Iris pigment epithelial cell (primary cell): Measurements from ENCODE around the gene ZNF223.

ENCODE experiments used
- DNase-seq: peaks from one replicate; pipeline ENCODE4 v3.0.0-alpha.2; 2011; ENCODE audit warnings: low read depth

ZNF223 gene

GRCh38 chr19:44051650-44052402 lies at the start of gene ZNF223:
ZNF223 (plus strand) TSS chr19:44052036; CDS start chr19:44055177, 3,141 bp downstream.
- peak; percentile 90 for DNase-seq

- peak; percentile 24 for DNase-seq
Measured at GRCh38 chr19:44002212-44002565, 49.6 kb upstream of the ZNF223 start.

GRCh38 chr19:44002566-44003460 lies 49.0 kb upstream of the ZNF223 start, which contains the start of gene ZNF230:
ZNF230 (plus strand) TSS chr19:44002957; CDS start chr19:44007079, 4,122 bp downstream.
- DNase-seq: peak; percentile 98

DNA sequence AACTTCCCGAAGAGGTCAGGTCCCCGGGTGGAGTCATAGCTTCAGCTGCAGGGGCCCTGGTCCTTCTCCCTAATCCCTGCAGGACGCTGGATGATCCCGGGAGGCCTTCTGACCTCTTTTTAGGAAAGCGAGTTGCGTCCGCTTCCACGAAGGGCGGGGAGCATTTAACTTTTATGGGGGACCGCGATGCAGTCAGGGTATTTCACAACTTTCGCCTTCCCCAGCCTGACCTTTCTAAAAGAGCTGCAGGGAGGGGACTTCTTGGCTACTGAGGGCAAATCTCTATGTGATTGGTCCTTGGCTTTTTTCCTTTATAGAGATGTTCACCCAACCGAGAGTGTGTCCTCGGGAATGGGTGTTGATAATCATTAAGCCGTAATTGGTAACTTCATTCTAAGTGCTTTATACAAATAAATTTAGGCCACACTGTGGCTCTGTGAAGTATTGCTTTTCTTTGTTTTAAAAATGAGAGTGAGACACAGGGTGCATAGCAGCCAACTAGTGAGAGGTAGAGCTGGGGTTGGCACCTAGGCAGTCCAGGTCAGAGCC lies 48.3 kb upstream of the ZNF223 start:
- peak; percentile 22 for DNase-seq

GRCh38 chr19:44005973-44006372 lies 45.9 kb upstream of the ZNF223 start:
- DNase-seq: peak; percentile 75

DNA sequence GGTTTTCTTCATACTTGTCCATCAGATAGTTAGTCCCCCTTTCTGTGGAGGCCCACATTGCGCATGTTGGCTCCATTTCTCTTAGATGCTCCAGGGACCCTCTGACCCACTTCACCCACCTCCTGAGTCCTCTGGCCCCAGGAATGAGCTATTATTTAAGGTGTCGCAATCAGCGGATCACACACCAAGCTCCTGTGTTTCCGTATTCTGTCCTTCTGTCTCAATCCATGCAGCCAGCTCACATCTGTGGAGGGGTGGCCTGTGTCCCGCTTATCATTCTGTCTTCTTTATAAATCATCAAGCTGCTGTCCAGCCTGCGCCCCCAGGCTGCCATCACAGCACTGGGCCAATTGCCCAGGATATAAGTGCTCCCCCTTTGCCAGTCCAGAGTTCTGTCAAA lies 44.4 kb upstream of the ZNF223 start:
- DNase-seq: no peak

- no peak for DNase-seq
Measured at GRCh38 chr19:44010468-44010867, 41.4 kb upstream of the ZNF223 start.

- DNase-seq: no peak
Measured at GRCh38 chr19:44019498-44019897, 32.3 kb upstream of the ZNF223 start.

DNA sequence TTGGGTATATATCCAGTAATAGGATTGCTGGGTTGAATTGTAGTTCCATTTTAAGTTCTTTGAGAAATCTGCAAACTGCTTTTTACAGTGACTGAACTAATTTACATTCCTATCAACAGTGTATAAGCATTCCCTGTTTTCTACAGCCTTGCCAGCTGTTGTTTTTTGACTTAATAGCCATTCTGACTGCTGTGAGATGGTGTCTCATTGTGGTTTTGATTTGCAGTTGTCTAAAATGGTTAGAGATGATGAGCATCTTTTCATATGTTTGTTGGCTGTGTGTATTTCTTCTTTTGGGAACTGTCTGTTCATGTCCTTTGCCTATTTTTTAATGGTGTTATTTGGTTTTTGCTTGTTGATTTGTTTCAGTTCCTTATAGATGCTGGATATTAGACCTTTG lies 30.6 kb upstream of the ZNF223 start:
- DNase-seq: no peak

DNA sequence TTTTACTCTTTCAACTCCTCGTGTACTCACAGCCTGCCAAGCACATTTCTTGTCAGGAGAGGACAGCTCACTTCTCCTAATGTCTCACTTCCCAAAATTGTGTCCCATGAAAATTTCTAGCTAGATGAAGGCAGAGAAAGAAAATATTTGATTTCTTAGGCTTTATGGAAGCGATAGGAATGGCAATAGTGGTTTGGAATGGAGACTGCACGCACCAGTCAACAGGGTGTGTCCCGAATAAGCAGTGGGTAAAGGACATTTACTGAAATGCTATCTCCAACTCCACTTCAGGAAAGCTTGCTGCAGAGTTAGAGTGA lies 27.0 kb upstream of the ZNF223 start:
- no peak for DNase-seq

DNA sequence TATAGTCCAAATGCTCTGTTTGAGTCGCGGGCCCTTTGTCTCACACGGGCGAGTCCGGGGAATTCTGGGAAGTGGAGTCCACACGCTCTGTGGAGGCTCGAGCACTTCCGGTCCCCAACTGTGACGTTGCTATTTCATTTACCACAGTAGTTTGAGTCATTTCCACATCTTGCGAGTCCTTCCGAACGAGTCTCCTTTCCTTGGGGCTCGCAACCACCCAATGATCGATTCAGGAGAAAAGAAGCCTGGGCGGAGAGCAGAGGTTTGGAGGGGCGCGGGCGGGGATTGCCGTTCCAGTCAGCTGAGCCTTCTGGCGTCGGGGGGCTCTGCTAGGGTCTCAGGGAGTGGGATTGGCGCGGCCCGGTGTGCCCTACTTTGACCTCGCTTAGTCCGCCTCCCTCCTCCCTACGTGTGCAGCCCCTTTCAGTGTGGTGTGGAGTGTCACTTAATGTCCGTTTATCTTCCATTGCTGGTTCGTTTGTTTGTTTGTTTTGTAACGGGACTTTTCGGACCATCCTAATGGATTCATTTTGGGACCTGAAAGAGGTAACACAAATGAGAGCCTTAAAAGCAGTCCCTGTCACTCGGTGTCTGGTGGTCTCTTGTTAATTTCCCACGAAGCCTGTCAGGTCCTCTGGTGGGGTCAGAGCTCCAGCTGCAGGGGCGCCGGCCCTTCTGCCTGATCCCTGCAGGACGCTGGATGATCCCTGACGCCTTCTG lies 26.5 kb upstream of the ZNF223 start, which contains the start of gene ZNF222:
Gene ZNF222 (plus strand): TSS at position 163 of the 720 bp plus-strand sequence. CDS start 58 bp downstream, at position 221.
- DNase-seq: peak; percentile 93

- DNase-seq: no peak
Measured at GRCh38 chr19:44026622-44027021, 25.2 kb upstream of the ZNF223 start.

GRCh38 chr19:44032001-44032610 lies 19.7 kb upstream of the ZNF223 start:
- no peak for DNase-seq

- no peak for DNase-seq
Measured at GRCh38 chr19:44042147-44042546, 9.7 kb upstream of the ZNF223 start.

DNA sequence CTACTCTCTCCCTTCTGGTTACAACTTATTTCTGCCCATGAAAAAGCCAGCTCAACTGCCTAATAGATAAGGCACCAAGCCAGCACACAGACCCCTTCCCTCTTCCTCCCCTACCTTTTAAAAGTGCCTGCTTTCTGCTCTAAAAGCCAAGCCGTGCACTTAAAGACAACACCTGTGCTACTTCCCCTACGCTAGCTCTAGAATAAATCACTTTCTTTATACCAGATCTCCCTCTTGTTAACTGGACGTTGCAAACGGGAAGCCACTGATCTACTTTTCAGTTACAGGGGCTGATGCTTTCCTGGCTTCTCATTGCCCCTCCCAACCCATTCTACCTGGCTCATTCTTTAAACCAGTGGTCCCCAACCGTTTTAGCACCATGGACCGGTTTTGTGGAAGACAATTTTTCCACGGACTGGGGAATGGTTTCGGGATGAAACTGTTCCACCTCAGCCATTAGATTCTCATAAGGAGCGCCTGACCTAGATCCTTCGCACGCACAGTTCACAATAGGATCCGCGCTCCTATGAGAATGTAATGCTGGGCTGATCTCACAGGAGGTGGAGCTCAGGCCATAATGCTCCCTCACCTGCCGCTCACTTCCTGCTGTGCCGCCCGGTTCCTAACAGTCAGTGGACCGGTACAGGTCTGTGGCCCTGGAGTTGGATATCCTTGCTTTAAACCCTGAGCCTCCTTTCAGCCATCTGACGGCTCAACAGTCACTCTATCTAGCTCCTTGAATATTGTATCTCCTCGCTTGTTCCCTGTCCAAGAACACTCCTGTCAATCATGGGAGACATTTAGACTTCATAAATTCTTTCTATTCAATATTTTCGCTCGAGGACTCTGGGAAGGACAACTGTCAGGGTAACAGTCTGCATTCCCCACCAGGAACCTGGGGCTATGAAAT lies 841 bp upstream of the ZNF223 start:
- DNase-seq: peak; percentile 1

DNA sequence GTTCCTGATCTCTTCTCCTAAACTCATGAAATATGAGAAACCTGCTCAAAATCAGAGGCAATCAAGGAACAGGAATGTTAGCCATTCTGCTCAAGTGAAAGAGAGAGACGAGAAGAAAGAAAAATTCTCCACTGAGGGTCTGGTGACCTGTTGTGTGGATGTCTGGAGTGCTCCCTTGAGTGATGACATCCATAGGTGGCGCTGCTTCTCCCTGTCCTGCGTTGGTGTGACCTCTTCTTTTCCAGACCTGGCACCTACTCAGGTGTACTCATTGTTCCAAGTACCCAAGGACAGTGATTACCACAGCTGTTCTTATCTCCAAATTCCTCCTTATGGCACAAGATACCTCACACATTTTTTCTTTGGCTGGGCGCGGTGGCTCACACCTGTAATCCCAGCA lies 4.0 kb downstream of the ZNF223 start:
- no peak for DNase-seq

DNA sequence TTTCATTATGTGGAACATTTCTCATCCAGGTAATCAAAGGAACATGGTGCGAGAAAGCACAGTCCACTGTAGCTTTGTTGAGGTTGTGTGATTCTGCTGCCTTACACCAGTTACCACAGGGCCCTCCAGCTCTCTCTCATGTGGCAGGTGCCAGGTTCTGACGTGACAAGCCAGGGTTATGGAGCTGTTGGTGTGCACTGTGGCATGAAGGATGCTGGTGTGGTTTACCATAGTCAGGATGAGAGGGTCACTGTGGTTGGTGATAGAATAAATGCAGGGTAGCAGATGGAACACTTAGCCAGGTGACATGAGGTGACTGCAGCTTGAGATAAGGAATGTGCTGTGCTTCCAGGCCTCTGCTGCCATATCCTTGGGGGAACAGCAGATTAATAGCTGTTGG lies 7.4 kb downstream of the ZNF223 start:
- DNase-seq: no peak

DNA sequence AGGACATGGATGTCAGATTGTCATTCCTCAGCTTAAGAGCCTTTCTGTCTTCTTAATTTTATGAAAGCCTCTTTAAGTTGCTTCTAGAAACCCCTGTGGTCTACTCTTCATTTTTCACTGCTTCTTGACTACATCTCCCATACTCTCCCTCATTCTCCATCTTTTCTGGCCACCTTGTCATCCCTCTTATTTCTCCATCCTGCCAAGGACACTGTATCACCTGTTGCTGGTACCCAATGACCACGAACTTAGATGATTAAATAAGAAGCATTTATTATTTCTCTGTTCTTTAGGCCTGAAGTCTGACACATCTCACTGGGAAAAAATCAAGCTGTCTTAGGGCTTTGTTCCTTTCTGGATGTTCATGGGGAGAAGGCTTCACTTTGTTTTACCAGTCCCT lies 9.2 kb downstream of the ZNF223 start:
- DNase-seq: no peak

- no peak for DNase-seq
Measured at GRCh38 chr19:44066305-44066704, 14.5 kb downstream of the ZNF223 start.

- DNase-seq: no peak
Measured at GRCh38 chr19:44069415-44069814, 17.6 kb downstream of the ZNF223 start.
